ENCODE data around the gene XPO1.

GRCh38 chr2:61499060-61499459, 39.1 kb downstream of the XPO1 start:
- no peak for TF ChIP-seq CTCF (IDR thresholded peaks at IDR 0.05)
- TF ChIP-seq POLR2AphosphoS5 (IDR thresholded peaks at IDR 0.05; ENCODE audit: insufficient read depth in 1 of 2, low read depth in 1 of 2): no peak

All from vagina (tissue), 2 donors.